DLD1 (cell line): ENCODE results near the gene GPR161.

Experiments used
- in situ Hi-C: cut with HindIII; loops from 2 replicates; pipeline ENCODE4 v1.10.0; 2017; ENCODE audit warnings: low sequenced_read_pairs

The GPR161 gene

GRCh38 chr1:168148916-168149315 is 12.2 kb upstream of the GPR161 start:
- in situ Hi-C loops: no loop called here

GRCh38 chr1:168146626-168147025 is 9.9 kb upstream of the GPR161 start:
- in situ Hi-C loops: no loop called here

GRCh38 chr1:168146160-168146539 is 9.4 kb upstream of the GPR161 start:
- in situ Hi-C loops: no loop called here

- in situ Hi-C loops: no loop called here
Observed at GRCh38 chr1:168145184-168146159, 8.7 kb upstream of the GPR161 start.

GRCh38 chr1:168141871-168142385 is 5.2 kb upstream of the GPR161 start:
- in situ Hi-C loops: no loop called here

GRCh38 chr1:168139070-168139469 is 2.3 kb upstream of the GPR161 start:
- in situ Hi-C loops: no loop called here

- in situ Hi-C loops: no loop called here
Observed at GRCh38 chr1:168138134-168138533, 1.4 kb upstream of the GPR161 start.

GRCh38 chr1:168137515-168137821 is 738 bp upstream of the GPR161 start:
- in situ Hi-C loops: no loop called here

- in situ Hi-C loops: no loop called here
Observed at GRCh38 chr1:168135921-168136708, 615 bp downstream of the GPR161 start.

GRCh38 chr1:168135116-168135920 is 1.4 kb downstream of the GPR161 start:
- in situ Hi-C loops: no loop called here

- in situ Hi-C loops: no loop called here
Observed at GRCh38 chr1:168134642-168135041, 2.1 kb downstream of the GPR161 start.

- in situ Hi-C loops: no loop called here
Observed at GRCh38 chr1:168134132-168134531, 2.6 kb downstream of the GPR161 start.

GRCh38 chr1:168129933-168130332 is 6.8 kb downstream of the GPR161 start:
- in situ Hi-C loops: no loop called here

GRCh38 chr1:168127503-168127902 is 9.2 kb downstream of the GPR161 start:
- in situ Hi-C loops: no loop called here

- in situ Hi-C loops: no loop called here
Observed at GRCh38 chr1:168125051-168125450, 11.7 kb downstream of the GPR161 start.

- in situ Hi-C loops: no loop called here
Observed at GRCh38 chr1:168121401-168122011, 15.2 kb downstream of the GPR161 start.

GRCh38 chr1:168119750-168120149 is 17.0 kb downstream of the GPR161 start:
- in situ Hi-C loops: no loop called here

- in situ Hi-C loops: no loop called here
Observed at GRCh38 chr1:168116327-168116799, 20.4 kb downstream of the GPR161 start.

GRCh38 chr1:168114845-168115244 is 21.9 kb downstream of the GPR161 start:
- in situ Hi-C loops: no loop called here

GRCh38 chr1:168112673-168113305 is 23.9 kb downstream of the GPR161 start:
- in situ Hi-C loops: no loop called here
